Nephron progenitor cell (in vitro differentiated cells): ENCODE results near the gene BANP.

ENCODE experiments used
- DNase-seq: peaks from one replicate; pipeline ENCODE4 v3.0.0; 2021
- H3K27ac Mint-ChIP-seq: 2 replicates; pipeline ENCODE4 v1.8.0; 2021; ENCODE audit warnings: mild to moderate bottlenecking, moderate library complexity, mixed read lengths
- H3K27me3 Mint-ChIP-seq: 2 replicates; pipeline ENCODE4 v1.8.0; 2021; ENCODE audit warnings: mild to moderate bottlenecking, low read depth, mixed read lengths; ENCODE audit not compliant: poor library complexity
- H3K36me3 Mint-ChIP-seq: 2 replicates; pipeline ENCODE4 v1.8.0; 2021; ENCODE audit warnings: low read depth, mixed read lengths
- H3K4me1 Mint-ChIP-seq: 2 replicates; pipeline ENCODE4 v1.8.0; 2021; ENCODE audit warnings: mixed read lengths
- H3K4me3 Mint-ChIP-seq: 2 replicates; pipeline ENCODE4 v1.8.0; 2021; ENCODE audit warnings: mild to moderate bottlenecking, moderate library complexity, mixed read lengths
- H3K9me3 Mint-ChIP-seq: 2 replicates; pipeline ENCODE4 v1.8.0; 2021; ENCODE audit warnings: mild to moderate bottlenecking, moderate library complexity, mixed read lengths
- CTCF ChIP-seq: fragments of 200-600 bp; sonication (generic); IDR thresholded peaks from 2 replicates; pipeline ENCODE4 v1.5.0; 2021; ENCODE audit warnings: antibody characterized with exemption

The BANP gene

GRCh38 chr16:88007321-88007731, 56.1 kb downstream of the BANP start:
- peaks cover 62% of the 10 kb centered on the region for H3K36me3 Mint-ChIP-seq
- DNase-seq = no peak
- H3K4me3 Mint-ChIP-seq = no peak overlapping the region
- H3K27me3 Mint-ChIP-seq = peaks cover 4% of the 10 kb centered on the region
- no peaks in the 10 kb centered on the region for H3K9me3 Mint-ChIP-seq
- H3K27ac Mint-ChIP-seq = peak overlapping the region; percentile 75
- H3K4me1 Mint-ChIP-seq = peaks cover 33% of the 10 kb centered on the region
- no peak for TF ChIP-seq CTCF

DNA sequence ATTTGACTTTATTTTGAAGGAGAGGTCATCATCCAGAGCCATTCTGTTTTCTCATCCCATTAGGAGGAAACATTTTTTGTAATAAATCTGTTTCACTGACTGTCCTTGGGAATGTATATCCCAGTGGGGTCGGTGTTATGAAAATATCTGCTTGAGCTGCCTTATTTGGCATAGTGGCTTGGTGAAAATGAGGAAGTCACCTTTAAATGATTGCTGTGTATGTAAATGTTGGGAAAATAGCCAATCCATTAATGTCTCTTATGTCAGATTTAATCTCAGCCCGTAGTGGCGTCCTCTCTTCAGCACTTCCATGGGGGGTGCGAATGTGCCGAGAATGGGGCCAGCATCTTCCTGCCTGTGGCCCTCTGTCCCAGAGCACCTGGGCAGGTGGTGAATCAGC, 57.6 kb downstream of the BANP start:
- Mint-ChIP-seq H3K9me3 (no peaks in the 10 kb centered on the region), H3K4me3 (no peak overlapping the region), H3K27me3 (peaks cover 4% of the 10 kb centered on the region), H3K27ac (peak overlapping the region; percentile 13), H3K36me3 (peaks cover 61% of the 10 kb centered on the region), H3K4me1 (peaks cover 49% of the 10 kb centered on the region)
- DNase-seq = no peak
- no peak for TF ChIP-seq CTCF

DNA sequence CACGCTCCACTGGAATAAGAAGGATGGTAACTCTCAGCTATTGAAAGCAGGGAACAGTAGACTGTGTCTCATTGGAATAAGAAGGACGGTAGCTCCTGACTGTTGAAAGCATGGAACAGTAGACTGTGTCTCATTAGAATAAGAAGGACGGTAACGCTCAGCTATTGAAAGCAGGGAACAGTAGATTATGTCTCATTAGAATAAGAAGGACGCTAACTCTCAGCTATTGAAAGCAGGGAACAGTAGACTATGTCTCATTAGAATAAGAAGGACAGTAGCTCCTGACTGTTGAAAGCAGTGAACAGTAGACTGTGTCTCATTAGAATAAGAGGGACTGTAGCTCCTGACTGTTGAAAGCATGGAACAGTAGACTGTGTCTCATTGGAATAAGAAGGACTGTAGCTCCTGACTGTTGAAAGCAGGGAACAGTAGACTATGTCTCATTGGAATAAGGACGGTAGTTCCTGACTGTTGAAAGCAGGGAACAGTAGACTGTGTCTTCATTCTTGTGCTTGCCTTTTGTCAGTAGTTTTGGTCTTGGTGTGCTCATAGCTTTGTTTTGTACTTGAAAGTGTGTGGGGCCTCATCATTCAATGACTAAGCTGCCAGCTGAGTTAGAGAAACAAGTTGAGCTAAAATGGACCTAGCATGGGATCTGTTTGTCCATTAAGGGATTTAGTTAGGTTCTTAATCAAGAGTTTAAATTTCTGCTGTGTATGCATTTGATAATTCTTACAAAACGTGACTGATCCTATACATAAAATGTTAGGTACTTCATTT, 58.5 kb downstream of the BANP start:
- peaks cover 56% of the 10 kb centered on the region for H3K36me3 Mint-ChIP-seq
- no peak overlapping the region for H3K4me3 Mint-ChIP-seq
- peaks cover 4% of the 10 kb centered on the region for H3K27me3 Mint-ChIP-seq
- no peak for DNase-seq
- peaks cover 46% of the 10 kb centered on the region for H3K4me1 Mint-ChIP-seq
- TF ChIP-seq CTCF = no peak
- H3K27ac Mint-ChIP-seq = no peak overlapping the region
- no peaks in the 10 kb centered on the region for H3K9me3 Mint-ChIP-seq

DNA sequence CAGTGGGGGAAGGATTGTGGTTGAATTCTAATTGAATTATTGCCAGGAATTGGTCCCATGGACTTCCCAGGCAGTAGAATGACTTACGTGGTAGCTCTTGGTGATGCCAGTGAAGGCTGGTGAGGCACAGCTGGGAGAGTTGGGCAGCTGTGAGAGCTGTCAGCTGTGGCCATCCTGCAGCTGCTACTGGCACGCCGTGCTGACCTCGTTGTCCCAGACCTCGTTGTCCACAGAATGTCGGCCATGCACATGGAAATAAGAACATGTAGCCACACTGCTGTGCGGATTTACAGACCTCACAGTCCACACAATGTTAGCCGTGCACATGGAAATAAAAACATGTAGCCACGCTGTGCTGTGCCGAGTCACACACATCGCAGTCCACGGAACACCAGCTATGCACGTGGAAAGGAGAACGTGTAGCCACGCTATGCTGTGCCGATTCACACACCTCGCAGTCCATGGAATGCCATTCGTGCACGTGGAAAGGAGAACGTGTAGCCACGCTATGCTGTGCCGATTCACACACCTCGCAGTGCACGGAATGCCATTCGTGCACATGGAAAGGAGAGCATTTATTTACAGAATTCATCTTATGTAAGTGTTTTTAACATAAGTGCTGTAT, 59.2 kb downstream of the BANP start:
- peaks cover 42% of the 10 kb centered on the region for H3K4me1 Mint-ChIP-seq
- H3K27me3 Mint-ChIP-seq = no peaks in the 10 kb centered on the region
- peaks cover 50% of the 10 kb centered on the region for H3K36me3 Mint-ChIP-seq
- no peak overlapping the region for H3K4me3 Mint-ChIP-seq
- H3K27ac Mint-ChIP-seq = peak overlapping the region; percentile 74
- no peak for DNase-seq
- no peaks in the 10 kb centered on the region for H3K9me3 Mint-ChIP-seq
- TF ChIP-seq CTCF = no peak

GRCh38 chr16:88010968-88011483, 59.8 kb downstream of the BANP start:
- Mint-ChIP-seq H3K9me3 (no peaks in the 10 kb centered on the region), H3K27me3 (no peaks in the 10 kb centered on the region), H3K4me3 (no peak overlapping the region), H3K27ac (peak overlapping the region; percentile 74), H3K36me3 (peaks cover 45% of the 10 kb centered on the region), H3K4me1 (peaks cover 41% of the 10 kb centered on the region)
- DNase-seq = no peak
- TF ChIP-seq CTCF = no peak
